ENCODE results near the gene SRSF8. TPM values are rescaled to one million over a fixed set of nuclear protein-coding genes. Genes with fewer than 3 reads are reported as not detected.

SRSF8 gene
- total RNA-seq, 2 donors from 2014 or later: 16.3 to 20.1 TPM

- TF ChIP-seq, protein P1, sequence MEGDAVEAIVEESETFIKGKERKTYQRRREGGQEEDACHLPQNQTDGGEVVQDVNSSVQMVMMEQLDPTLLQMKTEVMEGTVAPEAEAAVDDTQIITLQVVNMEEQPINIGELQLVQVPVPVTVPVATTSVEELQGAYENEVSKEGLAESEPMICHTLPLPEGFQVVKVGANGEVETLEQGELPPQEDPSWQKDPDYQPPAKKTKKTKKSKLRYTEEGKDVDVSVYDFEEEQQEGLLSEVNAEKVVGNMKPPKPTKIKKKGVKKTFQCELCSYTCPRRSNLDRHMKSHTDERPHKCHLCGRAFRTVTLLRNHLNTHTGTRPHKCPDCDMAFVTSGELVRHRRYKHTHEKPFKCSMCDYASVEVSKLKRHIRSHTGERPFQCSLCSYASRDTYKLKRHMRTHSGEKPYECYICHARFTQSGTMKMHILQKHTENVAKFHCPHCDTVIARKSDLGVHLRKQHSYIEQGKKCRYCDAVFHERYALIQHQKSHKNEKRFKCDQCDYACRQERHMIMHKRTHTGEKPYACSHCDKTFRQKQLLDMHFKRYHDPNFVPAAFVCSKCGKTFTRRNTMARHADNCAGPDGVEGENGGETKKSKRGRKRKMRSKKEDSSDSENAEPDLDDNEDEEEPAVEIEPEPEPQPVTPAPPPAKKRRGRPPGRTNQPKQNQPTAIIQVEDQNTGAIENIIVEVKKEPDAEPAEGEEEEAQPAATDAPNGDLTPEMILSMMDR (conservative IDR thresholded peaks at IDR 0.05): no peak
- H3K9me3 ChIP-seq (ENCODE audit: control insufficient read depth, low read length): no peaks in the 10 kb centered on the region
- H3K4me1 ChIP-seq (ENCODE audit: control insufficient read depth, insufficient read depth, low read length): no peaks in the 10 kb centered on the region
- no peak overlapping the region for H3K4me3 ChIP-seq (ENCODE audit: low read length)
- H3K27ac Mint-ChIP-seq: no peak overlapping the region
- no peaks in the 10 kb centered on the region for H3K36me3 Mint-ChIP-seq (ENCODE audit: low read depth)
- H3K9ac ChIP-seq (ENCODE audit: extremely low read depth, low read length, poor library complexity, severe bottlenecking): no peak overlapping the region
- H3K4me1 Mint-ChIP-seq: peaks cover 16% of the 10 kb centered on the region
- H3K9me3 Mint-ChIP-seq: no peaks in the 10 kb centered on the region
- no peaks in the 10 kb centered on the region for H3K36me3 ChIP-seq (ENCODE audit: control insufficient read depth, insufficient read depth, low read length)
- no peak overlapping the region for H3K27ac ChIP-seq (ENCODE audit: low read depth, low read length)
- H3K27me3 Mint-ChIP-seq (ENCODE audit: insufficient read depth): peaks cover 57% of the 10 kb centered on the region
- no peak overlapping the region for H3K4me3 Mint-ChIP-seq
- no peak for DNase-seq
- 100% methylated on average over 3 of the region's 6 CpGs for WGBS, 2 experiments (ENCODE audit: insufficient coverage in 1 of 2, insufficient read length in 1 of 2)
- peaks cover 34% of the 10 kb centered on the region for H3K27me3 ChIP-seq (ENCODE audit: control insufficient read depth, insufficient read depth, low read length, poor library complexity, severe bottlenecking)
These were observed 34.3 kb downstream of the SRSF8 start for GRCh38 chr11:95100856-95101507.

- peaks cover 62% of the 10 kb centered on the region for H3K27me3 Mint-ChIP-seq (ENCODE audit: insufficient read depth)
- H3K4me3 Mint-ChIP-seq: no peak overlapping the region
- no peak overlapping the region for H3K4me3 ChIP-seq (ENCODE audit: low read length)
- DNase-seq: no peak
- no peaks in the 10 kb centered on the region for H3K36me3 ChIP-seq (ENCODE audit: control insufficient read depth, insufficient read depth, low read length)
- H3K9me3 ChIP-seq (ENCODE audit: control insufficient read depth, low read length): no peaks in the 10 kb centered on the region
- no peak overlapping the region for H3K9ac ChIP-seq (ENCODE audit: extremely low read depth, low read length, poor library complexity, severe bottlenecking)
- no peaks in the 10 kb centered on the region for H3K36me3 Mint-ChIP-seq (ENCODE audit: low read depth)
- TF ChIP-seq, protein P1 (conservative IDR thresholded peaks at IDR 0.05): no peak
- no peak overlapping the region for H3K27ac ChIP-seq (ENCODE audit: low read depth, low read length)
- peaks cover 16% of the 10 kb centered on the region for H3K4me1 Mint-ChIP-seq
- no peaks in the 10 kb centered on the region for H3K9me3 Mint-ChIP-seq
- 83 to 90% methylated on average over 1 of the region's 1 CpG for WGBS, 2 experiments (ENCODE audit: insufficient coverage in 1 of 2, insufficient read length in 1 of 2)
- no peaks in the 10 kb centered on the region for H3K4me1 ChIP-seq (ENCODE audit: control insufficient read depth, insufficient read depth, low read length)
- H3K27me3 ChIP-seq (ENCODE audit: control insufficient read depth, insufficient read depth, low read length, poor library complexity, severe bottlenecking): peaks cover 32% of the 10 kb centered on the region
- H3K27ac Mint-ChIP-seq: no peak overlapping the region
These were observed 35.2 kb downstream of the SRSF8 start for GRCh38 chr11:95101935-95102334.

GRCh38 chr11:95102733-95103132 lies 36.0 kb downstream of the SRSF8 start:
- no peaks in the 10 kb centered on the region for H3K36me3 Mint-ChIP-seq (ENCODE audit: low read depth)
- no peaks in the 10 kb centered on the region for H3K9me3 Mint-ChIP-seq
- Histone ChIP-seq H3K27me3 (ENCODE audit: control insufficient read depth, insufficient read depth, low read length, poor library complexity, severe bottlenecking) (peaks cover 24% of the 10 kb centered on the region), H3K27ac (ENCODE audit: low read depth, low read length) (no peak overlapping the region), H3K4me1 (ENCODE audit: control insufficient read depth, insufficient read depth, low read length) (no peaks in the 10 kb centered on the region), H3K36me3 (ENCODE audit: control insufficient read depth, insufficient read depth, low read length) (no peaks in the 10 kb centered on the region), H3K9me3 (ENCODE audit: control insufficient read depth, low read length) (no peaks in the 10 kb centered on the region), H3K9ac (ENCODE audit: extremely low read depth, low read length, poor library complexity, severe bottlenecking) (no peak overlapping the region), H3K4me3 (ENCODE audit: low read length) (no peak overlapping the region)
- peaks cover 23% of the 10 kb centered on the region for H3K4me1 Mint-ChIP-seq
- H3K4me3 Mint-ChIP-seq: no peak overlapping the region
- no peak overlapping the region for H3K27ac Mint-ChIP-seq
- TF ChIP-seq, protein P1 (conservative IDR thresholded peaks at IDR 0.05): no peak
- H3K27me3 Mint-ChIP-seq (ENCODE audit: insufficient read depth): peaks cover 54% of the 10 kb centered on the region
- WGBS, 2 experiments (ENCODE audit: insufficient coverage in 1 of 2, insufficient read length in 1 of 2): 94 to 97% methylated on average over 2 of the region's 2 CpGs
- no peak for DNase-seq
